Hematopoietic multipotent progenitor cell treated with erythropoietin and hydrocortisone succinate and interleukin-3 and kit ligand, for 8 days (in vitro differentiated cells): Measurements from ENCODE around the gene AFF1.

Experiments
- DNase-seq: peaks from one replicate; pipeline ENCODE4 v3.0.0-alpha.2; 2015

AFF1 gene

DNA sequence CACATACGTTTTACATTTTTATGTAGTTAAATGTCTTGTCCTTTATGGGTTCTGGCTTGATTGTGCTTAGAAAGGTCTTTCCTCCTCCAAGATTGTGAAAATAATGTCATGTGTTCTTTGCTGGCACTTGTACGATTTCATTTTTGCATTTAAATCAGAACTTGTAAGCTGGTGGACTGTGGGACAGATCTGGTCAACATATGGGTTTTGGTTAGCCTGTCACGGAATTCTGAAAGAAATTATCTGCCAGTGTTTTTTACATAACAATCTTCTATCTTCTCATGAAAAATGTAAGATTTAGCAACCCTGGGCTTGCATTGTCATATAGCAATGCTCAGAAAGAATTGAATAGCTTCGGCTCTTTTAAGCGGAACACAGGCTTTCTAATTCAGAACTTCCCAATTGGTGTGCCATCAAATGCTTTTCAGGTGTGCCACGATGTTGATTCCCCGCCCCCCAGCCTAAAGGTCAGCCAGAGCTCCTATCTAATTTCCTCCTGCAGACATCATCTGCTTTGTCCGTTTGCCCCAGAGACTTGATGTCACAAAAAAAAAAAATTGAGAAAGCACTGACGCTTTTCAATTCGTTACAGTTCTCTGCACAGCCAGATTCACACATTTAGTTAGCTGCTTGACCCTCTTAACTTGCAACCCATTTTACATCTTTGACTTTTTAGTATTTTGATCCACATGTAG is 16.2 kb downstream of the AFF1 start:
- no peak for DNase-seq

DNA sequence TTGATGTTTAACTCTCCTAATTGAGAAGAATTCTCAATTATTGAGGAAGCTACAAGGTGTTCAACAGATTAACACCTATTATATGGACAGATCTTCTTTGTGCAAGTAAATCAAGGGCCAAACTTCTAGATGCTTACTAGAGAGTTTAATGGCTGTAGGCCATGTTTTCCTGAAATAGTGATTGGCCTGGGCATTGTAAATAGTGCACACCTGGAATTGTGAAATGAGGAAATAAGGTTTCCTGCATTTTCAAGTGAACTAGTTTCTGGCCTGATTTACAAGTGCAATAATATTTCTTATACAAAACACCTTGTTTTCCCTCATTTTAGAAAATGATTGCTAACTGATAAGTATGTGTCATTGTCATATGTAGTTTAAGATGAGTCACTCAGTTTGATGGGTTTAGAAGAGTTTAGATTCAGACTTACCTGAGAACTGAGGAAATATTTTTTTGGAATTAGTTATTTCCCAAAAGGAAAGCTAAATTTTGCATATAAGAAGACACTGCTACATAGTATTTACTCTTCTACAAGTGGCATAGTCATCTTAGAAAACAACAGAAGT is 21.2 kb downstream of the AFF1 start:
- no peak for DNase-seq

- DNase-seq = no peak
These were observed 22.4 kb downstream of the AFF1 start for GRCh38 chr4:86957215-86957614.

DNA sequence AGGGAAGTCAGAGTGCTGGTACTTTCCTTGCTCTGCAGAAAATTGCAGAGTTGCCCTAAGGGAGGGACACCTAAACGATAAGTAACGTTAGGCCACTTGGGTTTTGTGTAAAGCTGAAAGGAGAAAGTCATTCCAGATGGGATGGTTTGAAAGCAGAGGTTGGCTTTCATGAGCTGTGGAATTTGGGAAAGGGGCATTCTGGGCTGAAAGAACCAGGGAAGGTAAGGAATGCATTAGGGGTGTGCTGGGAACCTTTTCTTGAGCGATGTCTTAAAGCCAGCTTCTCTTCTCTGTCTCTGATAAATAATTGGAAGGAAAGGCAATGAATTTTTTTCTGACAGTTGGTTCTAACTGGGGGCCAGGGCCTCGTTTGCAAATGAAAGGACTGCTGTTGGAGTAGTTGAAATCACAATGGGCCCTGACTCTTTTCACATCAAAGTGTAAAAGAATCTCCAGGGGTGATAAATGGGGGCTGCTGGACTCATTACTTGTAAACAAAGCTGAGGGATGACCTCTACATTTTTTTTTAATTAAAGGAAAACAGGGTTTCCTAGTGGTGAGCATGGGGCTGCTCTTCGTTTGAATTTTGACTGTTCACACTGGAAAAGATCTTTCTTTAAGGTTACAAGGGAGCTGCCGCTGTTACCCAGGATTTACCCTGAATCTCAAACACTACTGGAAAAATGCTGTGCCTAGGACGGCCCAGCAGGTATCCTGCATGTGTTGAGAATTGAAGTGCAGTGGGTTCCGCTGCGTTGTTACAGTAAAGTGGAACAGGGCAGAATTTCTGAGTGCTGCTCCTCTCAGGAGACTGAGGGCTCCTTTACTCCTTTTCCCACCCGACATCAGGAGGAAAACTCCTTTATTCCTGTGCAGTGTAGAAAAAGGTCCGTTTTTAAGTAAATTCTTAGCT is 25.0 kb downstream of the AFF1 start:
- peak; percentile 43 for DNase-seq

GRCh38 chr4:86960557-86960961 is 25.7 kb downstream of the AFF1 start:
- peak; percentile 71 for DNase-seq

DNA sequence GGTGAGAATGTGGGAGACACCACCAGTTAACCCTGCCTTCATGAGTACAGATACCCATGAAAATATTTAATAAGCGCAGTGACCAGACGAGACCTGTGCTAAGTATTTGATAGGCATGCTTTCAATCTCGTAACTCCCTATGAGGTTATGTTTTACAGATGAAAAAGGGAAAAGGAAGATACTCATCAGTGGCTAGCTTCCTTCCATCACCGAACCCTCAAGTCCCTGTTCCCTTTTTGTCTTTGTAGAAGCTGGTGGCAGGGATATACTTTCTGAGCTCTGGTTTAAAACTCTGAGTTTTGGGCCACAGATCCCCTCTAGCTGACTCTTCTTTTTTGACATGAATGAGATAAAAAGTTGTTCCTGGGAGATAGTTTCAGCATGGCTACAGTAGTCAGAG is 26.3 kb downstream of the AFF1 start:
- no peak for DNase-seq

- DNase-seq = peak; percentile 95
These were observed 26.9 kb downstream of the AFF1 start for GRCh38 chr4:86961605-86962295.

- peak; percentile 40 for DNase-seq
These were observed 28.9 kb downstream of the AFF1 start for GRCh38 chr4:86963697-86964096.

DNA sequence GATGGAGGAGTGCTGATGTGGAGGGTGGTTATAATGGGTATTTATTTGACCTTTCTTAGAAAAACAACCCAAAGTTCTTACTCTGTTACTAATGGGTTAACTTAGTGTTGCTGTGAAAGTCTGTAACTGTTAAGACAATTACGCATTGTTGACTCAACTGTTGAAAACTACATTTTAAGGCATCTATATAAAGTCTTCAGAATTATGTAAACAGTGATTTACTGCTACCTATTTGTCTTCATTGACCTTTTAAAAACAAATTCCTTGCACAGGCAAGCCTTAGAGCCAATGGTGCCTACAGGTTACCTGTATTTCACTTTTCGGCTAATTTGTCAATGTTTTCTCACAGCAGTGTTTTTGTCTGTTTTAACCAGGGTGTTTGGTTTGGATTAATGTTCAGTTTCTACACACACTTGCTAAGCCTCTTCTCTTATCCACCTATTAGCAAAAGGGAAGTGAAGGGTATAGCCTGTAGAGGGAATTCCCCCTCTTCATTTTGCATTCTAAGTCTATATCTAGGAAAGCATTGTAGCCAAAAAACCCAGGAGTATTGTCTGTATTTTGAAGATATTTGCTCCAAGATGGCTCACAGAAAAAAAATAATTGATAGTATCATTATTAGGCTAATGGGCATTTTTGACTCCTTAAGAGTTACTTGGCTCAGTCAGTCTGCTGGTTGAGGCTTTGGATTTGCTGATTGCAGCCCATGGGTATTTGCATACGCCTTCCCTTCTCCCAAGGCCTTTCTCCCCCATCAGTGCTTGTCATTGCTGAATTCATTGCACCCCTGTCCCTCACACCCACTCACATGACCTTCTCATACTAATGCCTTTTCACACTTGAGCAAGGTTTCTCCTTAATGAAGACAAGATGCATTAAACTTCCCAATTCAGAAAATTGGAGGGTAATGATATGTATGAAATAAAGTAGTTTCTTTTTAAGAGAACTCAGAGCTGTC is 30.5 kb downstream of the AFF1 start:
- DNase-seq = no peak

DNA sequence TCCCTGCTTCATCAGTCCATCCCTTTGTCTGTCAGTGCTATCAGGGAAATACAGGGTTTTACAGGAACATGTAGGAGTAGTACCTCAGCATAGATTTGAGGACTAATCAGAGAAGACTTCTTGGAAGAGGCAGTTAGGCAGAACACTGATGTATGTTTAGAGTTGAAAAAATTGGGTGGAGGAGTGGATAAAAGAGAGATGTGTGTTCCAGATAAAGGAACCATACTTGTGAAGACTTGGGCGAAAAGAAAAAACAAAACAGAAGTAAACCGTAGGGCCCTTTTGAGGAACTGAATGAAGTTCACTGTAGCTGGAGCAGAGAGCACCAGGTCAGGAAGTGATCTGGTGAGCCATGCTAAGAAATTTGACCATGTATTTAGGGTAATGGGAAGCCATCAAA is 32.3 kb downstream of the AFF1 start:
- DNase-seq = peak; percentile 65

GRCh38 chr4:86967798-86968197 is 33.0 kb downstream of the AFF1 start:
- no peak for DNase-seq

- DNase-seq = no peak
These were observed 33.7 kb downstream of the AFF1 start for GRCh38 chr4:86968547-86968946.

DNA sequence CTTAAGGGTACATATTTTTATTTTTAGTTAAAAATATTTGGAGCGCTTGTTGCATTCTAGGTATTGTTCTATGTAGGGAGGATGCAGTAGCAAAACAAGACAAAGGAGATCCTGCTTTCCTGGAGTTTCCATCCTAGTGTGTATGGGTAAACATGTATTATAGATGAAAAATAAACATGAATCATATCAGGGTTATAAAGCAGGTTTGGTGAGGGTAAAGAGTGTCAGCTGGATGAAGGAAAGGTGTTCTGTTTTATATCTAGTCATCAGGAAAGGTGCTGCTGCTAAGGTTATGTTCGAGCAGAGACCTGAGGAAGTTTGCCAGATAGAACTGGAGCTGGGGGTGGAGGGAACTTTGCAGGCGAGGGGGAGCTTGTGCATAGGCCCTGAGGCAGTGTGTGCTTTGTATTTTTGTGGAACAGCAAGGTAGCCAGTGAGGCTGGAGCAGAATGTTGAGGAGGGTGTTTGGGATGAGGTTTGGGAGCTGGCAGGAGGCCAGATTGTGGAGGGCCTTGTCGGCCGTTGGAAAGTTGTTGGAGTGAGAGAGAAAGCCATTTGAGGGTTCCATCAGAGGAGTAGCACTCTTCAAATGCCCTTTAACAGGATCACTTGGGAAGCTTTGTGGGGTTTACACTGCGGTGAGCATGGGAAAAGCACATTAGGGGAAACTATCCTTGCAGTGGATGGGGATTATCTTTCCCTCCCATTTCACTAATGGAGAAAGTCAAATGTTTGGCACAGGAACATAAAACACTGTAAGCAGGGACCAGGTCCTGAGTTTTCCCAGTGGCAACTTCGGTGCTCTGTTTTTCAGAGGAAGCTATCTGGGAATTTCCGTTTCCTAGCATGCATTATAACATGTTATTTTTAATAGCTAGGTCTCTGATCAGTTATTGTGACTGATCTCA is 35.9 kb downstream of the AFF1 start:
- no peak for DNase-seq

- peak; percentile 70 for DNase-seq
These were observed 36.5 kb downstream of the AFF1 start for GRCh38 chr4:86971355-86971683.

GRCh38 chr4:86972997-86973396 is 38.2 kb downstream of the AFF1 start:
- DNase-seq = peak; percentile 49

DNA sequence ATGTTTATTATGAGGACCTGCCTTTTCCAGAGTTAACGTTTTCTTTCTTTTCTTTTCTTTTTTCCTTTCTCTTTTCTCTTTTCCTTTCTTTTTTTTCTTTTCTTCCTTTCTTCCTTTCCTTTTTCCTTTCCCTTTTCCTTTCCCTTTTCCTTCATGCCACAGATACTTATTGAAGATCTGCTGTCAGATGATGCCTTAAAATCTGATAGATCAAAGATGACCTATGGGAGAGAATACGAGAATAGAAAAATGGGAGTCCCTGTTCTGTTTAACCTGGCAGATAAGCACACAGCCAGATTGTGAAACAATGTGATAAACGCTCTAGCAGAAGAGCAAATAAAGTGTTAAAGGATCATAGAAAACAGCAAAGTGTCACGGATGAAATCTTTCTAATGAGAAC is 38.9 kb downstream of the AFF1 start:
- DNase-seq = peak; percentile 43

DNA sequence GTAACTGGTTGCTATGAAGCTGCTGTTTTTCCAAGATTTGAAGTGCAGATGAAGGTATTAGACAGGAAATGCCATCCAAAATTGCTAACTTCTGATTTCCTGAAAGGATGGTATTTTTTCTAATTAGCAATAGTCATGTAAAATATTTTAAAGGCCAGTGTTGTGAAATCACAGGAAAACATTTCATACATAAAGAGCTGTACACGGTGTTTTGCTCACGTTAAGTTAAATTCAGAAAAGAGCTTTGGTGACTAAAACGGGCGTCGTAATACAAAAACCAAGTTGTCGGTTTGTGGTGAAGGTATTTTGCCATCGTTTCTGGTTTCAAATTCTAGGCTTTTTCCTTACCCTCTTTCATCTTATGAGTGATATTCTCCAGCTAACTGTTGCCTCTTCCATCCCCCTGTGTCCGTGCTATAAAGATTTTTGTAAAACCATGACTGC is 39.8 kb downstream of the AFF1 start:
- no peak for DNase-seq

DNA sequence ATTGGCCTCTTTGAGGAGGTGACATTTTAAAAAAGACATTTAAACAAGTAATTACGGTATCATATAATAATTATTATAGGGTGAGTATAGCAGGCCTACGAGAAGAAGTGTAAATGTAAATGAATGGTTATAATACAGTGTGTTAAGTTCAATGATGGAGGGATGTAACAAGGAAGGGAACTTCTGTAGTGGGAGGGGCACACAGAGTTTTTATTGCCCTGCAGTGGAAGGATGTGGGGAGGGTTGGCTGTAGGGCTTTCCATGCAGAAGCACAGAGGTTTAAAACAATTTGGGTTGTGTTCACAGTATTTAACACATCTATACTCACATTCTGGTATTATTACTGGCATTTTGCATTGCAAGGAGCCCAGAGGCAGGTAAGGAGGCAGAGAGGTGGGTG is 41.1 kb downstream of the AFF1 start:
- no peak for DNase-seq

DNA sequence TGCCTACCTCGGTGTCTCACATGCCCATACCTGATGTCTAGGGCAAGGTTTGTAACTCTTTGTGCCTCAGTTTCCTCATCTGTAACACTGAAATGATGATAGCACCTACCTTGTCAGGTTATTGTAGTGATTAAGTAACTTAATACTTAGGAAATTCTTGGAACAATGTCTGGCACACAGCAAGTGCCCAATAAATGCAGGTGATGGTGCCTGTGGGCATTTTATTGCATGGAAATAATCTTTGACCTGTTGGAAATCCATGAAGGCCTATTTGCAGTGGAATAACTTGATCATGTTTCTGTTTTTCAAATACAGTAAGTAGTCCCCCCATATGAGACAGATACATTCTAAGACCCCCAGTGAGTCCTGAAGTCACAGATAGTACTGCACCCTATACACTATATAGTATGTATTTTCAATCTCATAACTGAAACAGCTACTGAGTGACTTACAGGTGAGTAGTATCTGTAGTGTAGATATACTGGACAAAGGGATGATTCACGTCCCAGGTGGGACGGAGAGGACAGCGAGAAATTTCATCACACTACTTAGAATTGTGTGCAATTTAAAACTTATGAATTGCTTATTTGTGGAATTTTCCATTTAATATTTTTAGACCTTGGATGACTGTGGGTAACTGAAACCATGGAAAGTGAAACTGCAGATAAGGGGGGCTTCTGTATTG is 42.1 kb downstream of the AFF1 start:
- DNase-seq = no peak

- peak; percentile 53 for DNase-seq
These were observed 42.9 kb downstream of the AFF1 start for GRCh38 chr4:86977621-86978184.
